GOT3 (cell line): ENCODE measurements around the gene KIF26B.
"Not testable (repeated sequence)": the region's sequence is repeated elsewhere in the genome, so short reads cannot be mapped to it uniquely, and the experiment has no call there.

ENCODE experiments used
- DNase-seq: peaks from one replicate; lab custom pipeline; 2025; ENCODE audit warnings: mixed read lengths; lab: John Stamatoyannopoulos, UW

The KIF26B gene

GRCh38 chr1:245694753-245695195 is 540.0 kb downstream of the KIF26B start:
- no peak for DNase-seq

DNA sequence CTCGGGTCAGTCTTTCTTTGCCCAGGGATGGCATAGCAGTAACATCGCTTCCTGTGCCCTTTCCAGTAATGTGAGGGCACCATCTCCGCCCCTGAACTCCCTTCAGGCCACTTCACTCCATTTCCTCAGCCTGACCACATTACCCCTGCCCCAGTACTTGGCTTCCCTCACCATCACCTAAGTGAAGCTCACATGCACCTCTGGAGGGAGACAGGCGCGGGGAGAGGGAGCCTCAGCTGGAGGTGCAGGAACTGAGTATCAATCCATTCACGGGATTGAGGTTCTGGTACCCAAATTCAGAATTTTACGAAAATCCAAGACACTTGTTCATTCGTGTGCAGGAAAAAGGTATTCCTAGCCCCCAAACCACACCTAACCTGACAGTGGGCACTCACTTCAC is 540.4 kb downstream of the KIF26B start:
- DNase-seq: no peak

GRCh38 chr1:245695701-245696100 is 540.9 kb downstream of the KIF26B start:
- not testable (repeated sequence) for DNase-seq

DNA sequence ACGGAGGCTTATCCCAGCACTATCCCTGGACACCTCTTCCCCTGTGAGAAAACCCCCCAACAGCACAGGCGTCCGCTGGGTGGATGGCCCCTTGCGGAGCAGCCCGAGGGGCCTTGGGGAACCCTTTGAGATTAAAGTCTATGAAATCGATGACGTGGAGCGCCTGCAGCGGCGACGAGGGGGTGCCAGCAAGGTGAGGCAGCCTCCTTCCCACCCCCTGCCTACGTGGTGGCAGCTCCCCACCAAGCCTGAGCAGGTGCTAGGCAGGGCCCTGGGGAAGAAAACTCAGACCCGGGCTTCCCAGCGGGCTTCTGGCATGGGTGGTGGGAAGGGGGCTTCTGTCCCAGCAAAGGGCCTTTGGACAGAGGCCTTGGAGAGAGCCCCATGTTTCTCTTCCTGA is 543.3 kb downstream of the KIF26B start:
- no peak for DNase-seq

DNA sequence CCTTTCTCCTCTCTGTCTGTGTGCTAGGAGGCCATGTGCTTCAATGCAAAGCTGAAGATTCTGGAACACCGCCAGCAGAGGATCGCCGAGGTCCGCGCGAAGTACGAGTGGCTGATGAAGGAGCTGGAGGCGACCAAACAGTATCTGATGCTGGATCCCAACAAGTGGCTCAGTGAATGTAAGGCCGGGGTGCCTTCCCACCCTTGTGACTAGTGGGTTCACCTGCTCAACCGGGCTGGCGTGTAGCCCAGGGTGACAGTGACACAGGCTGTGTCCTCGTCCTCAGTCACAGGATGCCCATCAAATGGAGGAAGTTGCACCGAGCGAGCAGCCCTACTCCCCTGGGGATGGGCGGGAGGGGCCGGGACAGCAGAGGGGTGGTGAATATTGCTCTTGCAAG is 544.1 kb downstream of the KIF26B start:
- no peak for DNase-seq

DNA sequence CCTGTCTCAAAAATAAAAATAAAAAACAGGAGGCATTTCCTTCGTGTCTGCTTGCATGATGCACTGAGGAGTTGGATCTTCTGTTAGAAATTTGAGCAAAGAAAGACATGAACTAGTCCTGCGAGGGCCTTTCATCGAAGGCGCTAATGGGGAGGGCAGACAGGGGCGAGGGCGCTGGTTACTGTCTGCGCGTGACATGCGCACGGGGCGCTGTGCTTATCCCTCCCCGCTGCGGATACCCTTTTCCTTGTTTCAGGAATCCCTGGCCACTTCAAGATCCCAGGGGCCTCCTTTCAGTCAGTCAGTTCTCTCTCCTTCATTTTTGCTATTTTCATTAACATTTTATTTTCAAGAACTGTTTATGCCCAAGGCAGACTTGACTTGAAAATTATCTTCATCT is 545.8 kb downstream of the KIF26B start:
- DNase-seq: no peak

- no peak for DNase-seq
Observed at GRCh38 chr1:245701631-245702030, 546.8 kb downstream of the KIF26B start.

DNA sequence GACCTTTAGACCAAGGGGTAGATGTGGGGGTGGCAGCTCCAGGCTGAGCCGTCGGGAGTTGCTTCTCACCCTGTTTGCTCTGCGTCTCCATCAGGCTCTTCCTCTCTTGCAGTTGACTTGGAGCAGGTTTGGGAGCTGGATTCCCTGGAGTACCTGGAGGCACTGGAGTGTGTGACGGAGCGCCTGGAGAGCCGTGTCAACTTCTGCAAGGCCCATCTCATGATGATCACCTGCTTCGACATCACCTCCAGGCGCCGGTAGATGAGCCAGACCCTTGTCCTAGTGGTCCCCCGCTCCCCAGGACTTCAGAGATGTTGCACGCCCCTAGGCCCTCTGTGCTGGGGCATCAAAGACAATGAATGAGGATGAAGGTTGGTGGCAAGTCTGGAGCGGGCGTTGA is 547.6 kb downstream of the KIF26B start:
- DNase-seq: no peak

DNA sequence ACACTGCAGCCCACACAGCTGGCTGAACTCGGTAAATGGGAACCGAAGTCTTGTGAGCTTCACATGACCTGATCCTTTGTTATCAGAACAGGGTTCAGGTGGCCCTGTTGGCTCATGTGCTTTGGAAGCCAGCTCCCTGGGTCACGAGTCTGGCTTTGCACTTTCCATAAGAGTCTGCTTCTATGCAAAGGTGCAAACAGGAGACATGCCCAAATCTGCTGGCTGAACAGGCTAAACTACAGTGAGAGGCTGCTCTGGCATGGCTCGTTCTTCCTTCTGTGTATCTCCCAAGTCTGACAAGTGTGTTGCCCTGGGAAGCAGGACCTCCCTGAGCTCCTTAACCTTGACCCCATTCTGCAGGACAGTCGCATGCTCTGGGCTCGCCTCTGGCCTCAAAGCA is 549.6 kb downstream of the KIF26B start:
- DNase-seq: no peak

DNA sequence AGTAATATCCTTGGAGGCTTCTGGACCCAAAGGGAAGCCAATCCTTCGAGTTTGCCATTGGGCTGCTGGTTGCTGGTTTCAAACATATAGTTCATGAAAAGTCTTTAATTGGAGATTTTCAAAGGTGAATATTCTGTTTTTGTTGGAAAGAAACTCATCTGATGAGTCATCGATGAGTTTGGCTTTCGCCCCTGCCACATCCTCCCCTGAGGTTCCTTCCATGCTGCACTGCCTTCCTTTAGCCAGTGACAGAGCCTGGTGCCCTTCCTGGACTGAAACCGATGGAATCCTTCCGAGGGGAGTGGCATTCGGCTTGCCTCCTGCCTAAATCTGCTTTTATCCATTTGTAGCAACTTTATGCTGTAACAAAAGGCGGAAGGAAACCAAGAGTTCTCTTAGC is 550.0 kb downstream of the KIF26B start:
- DNase-seq: no peak

GRCh38 chr1:245707941-245708340 is 553.2 kb downstream of the KIF26B start:
- no peak for DNase-seq

DNA sequence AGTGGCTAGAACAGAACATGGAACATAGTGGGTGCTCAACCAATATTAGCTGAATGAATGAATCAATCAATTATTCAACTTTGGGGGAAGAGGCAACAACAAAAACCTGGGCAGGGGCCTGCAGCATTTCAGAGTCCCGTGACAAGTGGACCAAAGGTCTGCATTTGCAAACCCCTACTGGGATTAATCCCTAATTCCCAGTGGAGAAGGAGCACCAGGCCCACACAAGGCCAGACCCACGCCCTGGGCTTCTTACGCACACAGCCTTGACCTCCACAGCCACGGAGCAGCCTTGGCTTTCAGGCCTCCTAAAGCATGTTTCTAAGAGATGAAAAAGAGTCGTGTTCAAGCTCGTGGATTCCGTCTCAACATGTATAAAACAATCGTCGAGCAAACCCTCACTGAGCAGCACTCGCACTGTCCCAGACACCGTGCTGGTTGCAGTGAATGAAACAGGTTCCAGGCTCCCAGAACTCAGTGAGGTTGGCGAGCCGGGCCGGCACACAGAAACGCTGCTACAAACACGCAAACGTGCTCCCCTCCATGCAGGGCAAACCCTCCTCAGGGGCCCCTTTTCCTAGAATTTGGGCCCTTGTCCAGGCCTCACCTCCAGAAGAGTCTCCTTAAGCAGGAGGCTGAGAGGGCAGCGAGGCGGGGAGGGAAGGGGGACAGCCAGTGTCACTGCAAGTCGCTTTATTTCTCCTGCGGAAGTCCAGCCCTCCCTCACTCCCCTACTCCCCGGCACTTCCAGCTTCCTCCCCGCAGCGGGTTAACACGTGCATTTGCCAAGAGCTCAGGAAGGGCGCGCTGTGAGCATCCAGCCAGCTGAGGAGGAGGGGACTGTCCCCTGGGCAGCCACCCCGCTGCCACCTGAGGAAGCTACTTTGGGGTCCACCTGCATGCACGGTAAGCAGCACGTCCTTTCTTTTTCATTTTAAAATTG is 556.4 kb downstream of the KIF26B start:
- no peak for DNase-seq

GRCh38 chr1:245714027-245714426 is 559.2 kb downstream of the KIF26B start:
- DNase-seq: not testable (repeated sequence)

DNA sequence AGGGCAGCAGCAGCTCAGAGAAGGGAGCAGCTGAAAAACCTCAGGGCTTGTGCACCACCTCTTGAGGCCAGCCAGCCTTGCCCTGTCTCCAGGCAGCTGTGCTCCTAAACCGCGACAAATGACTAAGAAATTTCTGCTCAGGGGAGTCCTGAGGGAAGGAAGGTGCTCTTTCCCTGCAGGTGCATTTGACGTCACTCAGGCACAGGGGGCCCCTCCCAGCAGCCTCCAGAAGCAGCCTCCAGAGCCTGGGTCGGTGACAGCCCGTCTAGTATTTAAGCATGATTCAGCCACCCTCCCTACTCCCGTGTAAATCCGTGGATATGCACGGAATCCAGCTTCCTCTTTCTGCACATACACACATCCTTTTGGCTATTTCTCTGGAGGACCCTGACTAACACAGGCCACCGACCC is 560.5 kb downstream of the KIF26B start:
- no peak for DNase-seq

DNA sequence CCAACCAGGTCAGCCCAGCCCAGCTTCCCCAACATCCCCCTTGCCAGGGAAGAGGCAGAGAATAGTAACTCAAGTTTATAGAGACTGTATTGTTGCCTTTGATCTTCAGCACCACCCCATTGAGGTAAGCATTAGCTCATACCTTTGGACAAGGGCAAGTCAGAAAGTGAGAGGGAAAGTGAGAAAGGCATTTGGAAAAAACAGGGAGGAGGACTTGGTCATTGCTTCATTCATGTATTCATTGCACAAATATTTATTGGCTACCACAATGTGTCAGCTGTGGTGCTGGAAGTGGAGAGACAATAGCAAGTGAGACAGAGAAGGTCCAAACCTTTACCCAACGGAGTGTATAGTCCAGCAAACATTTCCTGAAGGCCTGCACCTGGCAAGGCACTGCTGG is 561.2 kb downstream of the KIF26B start:
- DNase-seq: no peak

- no peak for DNase-seq
Observed at GRCh38 chr1:245716561-245716960, 561.8 kb downstream of the KIF26B start.

DNA sequence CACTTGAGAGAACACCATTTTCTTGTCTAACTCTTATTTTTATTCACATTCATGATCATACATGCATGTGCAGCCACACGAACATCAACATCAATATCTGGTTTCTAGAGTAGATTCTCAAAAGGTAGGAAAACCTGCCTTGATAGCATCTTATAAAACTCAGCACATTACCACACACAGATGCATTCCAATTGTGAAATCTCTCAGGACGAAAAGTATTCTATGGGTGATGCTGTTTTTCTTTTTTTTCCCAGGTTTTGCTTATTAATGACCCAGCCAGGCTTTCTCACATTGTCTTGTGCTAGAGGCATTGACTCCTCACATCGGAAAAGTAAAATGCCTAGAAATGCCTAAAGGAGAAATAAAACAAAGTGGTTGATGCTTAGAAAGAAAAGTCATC is 562.8 kb downstream of the KIF26B start:
- DNase-seq: no peak

DNA sequence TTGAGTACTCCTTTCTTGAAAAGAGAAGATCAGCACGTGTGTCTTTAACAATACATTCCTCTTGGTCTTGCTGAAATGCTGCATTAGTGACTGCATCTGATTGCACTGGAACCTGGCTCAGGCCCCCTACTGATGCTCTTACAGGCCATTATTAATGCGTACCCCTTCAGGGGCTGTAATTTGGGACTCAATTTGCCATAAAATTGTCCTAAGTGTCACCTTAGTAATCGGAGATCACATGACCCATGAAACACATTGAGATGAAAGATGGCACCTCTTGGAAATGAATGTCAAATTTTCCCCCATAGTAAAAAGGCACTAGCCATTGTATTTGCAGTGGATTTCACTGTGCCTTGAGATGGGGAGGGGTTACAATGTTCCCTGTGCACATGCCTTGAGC is 563.3 kb downstream of the KIF26B start:
- DNase-seq: no peak

DNA sequence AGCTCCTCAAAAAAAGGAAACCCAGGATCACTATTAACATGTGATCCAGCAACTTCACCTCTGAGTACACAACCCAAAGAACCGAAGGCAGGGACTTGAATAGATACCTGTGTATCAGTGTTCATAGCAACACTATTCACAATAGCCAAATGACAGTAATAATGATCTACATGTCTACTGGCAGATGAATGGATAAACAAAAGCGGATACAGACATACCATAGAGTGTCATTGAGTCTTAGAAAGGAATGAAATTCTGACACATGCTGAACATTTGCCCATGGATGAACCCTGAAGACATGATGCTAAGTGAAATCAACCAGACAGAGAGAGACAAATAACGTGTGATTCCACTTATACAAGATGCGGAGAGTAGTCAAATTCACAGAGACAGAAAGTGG is 564.2 kb downstream of the KIF26B start:
- no peak for DNase-seq

GRCh38 chr1:245721488-245721887 is 566.7 kb downstream of the KIF26B start:
- no peak for DNase-seq

GRCh38 chr1:245728035-245728434 is 573.2 kb downstream of the KIF26B start:
- DNase-seq: not testable (repeated sequence)

GRCh38 chr1:245730801-245731200 is 576.0 kb downstream of the KIF26B start:
- no peak for DNase-seq

GRCh38 chr1:245740336-245740735 is 585.6 kb downstream of the KIF26B start:
- DNase-seq: not testable (repeated sequence)

GRCh38 chr1:245742896-245743295 is 588.1 kb downstream of the KIF26B start:
- no peak for DNase-seq
